HG02610 (cell line): Measurements from ENCODE around the gene GEMIN5.

Source experiments
- ATAC-seq: cut with Tn5 transposase; IDR thresholded peaks from one replicate; pipeline ENCODE4 v1.9.1; 2021; ENCODE audit warnings: mild to moderate bottlenecking, moderate library complexity; ENCODE audit not compliant: unreplicated experiment

Gene GEMIN5

DNA sequence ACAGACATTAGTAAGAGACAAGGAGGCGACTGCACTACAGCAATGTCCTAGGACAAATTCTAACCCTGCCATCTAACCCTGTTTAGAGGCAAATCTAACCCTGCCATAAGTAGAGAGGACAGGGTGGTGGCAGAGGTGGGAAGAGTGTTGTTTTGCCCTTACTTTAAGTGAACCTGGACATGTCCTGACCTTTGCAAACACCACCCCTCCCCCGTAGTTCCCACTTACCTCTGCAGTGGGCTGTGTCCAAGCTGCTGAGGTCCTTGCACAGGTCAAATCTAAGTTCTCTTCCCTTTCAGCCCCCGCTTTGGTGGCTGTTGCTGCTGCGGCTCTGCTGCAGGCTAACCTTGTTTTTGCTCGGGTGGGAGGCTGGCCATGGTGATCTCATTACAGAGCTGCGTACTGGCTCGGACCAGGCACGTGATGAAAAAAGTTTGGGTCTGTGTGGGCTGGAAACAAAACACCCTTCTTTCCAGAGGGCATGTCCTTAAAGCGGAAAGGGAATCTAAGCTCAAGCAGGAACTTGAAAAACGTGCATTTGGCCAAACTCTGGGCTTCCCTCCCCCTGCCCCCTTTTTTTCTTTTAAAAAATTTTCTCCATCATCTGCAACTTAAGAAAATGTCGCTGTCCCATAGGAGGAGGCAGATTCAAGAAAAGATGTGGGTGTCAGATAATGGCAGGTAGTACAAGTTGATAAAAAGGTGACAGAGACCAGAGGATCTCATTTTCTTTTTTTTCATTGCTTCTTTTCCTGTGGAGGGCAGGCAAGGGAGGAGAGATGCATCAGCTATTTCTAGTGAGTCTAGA is 87.6 kb downstream of the GEMIN5 start, which contains the start of gene FAXDC2:
TSS of gene FAXDC2 (minus strand) at position 349 of the 808 bp plus-strand sequence. CDS start 12,425 bp downstream, outside the sequence.
- ATAC-seq, result no peak

DNA sequence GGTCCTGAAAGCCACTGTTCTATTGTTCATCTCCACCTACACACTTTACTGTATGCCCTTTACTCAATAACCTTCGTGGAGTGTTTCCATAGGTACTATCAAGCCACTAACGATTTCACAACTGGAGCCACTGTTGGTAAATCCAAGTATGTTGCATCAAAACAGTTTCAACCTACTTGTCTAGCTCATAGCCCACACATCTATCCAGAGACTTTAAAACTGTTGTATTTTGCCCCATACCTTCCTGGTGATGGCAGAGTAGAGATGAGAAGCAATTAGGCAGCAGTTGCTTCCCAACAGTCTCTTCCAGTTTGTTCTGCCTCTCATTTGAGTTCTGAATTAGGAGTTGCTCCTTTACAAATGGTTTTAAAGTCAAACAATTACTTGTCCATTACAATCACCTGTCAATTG is 88.2 kb downstream of the GEMIN5 start:
- ATAC-seq, result no peak

DNA sequence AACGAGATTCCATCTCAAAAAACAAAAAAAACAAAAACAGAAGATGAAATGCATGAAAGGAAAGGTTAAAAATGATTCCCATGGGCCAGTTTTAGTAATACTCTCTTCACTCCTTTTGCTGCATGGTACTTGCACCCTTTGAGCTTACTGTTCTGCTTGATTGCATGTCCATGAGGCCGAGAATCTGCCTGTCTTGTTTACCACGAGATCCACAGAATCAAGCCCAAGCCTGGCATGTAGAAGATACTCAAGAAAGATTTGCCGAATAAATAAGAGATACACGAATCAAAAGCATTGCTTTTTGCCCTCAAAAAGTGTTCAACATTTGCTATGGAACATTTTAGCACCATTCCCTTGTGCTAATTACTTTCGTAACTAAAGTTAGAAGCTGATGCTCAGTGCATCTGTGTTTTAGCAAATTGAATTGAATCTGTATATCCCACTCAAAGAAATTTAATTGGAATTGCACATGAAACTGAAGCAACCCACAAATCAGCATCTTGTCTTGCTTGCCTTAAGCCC is 88.7 kb downstream of the GEMIN5 start:
- ATAC-seq, result no peak

DNA sequence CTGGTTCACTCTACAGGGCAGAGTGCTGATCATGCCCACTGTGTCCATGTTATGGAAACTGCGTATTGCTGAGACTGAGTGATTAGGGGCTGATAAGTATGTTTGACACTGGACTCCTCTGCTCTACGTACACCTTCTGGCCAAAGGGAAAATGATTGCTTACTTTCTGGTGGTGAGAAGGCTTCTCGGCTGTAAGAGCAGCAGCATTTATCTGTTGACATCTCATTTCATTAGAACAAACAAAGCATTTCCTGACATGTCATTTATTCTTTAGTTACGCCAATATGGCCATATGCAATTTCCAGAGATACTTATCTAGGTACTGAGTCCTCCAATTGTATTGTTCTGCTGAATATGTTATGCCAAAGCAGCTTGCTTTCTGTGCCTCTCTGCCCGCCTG is 93.2 kb downstream of the GEMIN5 start:
- ATAC-seq, result no peak

DNA sequence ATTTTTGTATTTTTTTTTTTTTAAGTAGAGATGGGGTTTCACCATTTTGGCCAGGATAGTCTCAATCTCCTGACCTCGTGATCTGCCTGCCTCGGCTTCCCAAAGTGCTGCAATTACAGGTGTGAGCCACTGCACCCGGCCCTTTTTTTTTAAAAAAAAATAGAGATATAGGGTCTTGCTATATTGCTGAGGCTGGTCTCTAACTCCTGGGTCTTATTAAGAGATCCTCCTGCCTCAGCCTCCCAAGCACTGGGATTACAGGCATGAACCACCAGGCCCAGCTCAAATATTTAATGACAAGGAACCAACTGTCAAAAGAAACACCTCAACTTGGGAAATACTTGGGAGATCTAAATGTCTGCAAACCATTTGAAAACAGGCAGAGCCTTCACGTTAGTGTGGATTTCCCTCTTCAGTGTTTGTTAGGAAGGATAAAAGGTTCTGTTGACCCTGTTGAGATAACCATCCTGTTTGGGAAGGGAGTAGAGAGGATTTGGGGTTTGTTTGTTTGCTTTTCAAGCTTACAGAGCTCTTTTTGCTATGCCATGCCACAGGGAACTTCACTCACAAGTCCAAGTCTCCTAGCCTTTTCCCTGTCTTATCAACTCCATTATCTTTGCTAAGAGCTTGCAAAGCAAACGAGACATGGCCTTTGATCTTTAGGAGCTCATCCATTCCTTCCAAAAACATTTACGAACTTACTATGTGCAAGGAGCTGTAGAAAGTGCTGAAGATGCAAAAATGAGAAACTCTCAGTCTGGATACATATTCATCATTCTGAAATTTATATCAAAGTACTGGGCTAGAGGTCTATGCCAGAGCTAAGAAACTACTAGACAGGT is 95.1 kb downstream of the GEMIN5 start:
- ATAC-seq, result no peak

DNA sequence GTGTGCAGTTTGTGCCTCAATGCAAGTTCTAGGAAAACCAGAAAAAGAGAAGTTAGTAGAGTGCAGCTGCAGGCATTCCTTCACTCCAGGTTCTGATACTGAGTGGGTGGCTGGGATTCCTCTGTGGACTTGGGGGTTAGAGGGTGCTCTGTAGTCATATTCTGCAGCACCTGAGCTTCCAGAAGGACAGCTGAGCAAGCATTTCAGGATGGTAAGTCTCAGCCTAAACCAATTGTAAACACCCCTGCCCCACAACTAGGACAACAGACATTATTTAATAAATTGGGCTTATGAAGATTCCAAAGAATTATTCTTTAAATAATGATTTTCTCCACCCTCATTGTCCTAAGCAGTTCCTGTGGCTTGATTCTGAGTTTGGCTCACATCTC is 96.7 kb downstream of the GEMIN5 start:
- ATAC-seq, result no peak

DNA sequence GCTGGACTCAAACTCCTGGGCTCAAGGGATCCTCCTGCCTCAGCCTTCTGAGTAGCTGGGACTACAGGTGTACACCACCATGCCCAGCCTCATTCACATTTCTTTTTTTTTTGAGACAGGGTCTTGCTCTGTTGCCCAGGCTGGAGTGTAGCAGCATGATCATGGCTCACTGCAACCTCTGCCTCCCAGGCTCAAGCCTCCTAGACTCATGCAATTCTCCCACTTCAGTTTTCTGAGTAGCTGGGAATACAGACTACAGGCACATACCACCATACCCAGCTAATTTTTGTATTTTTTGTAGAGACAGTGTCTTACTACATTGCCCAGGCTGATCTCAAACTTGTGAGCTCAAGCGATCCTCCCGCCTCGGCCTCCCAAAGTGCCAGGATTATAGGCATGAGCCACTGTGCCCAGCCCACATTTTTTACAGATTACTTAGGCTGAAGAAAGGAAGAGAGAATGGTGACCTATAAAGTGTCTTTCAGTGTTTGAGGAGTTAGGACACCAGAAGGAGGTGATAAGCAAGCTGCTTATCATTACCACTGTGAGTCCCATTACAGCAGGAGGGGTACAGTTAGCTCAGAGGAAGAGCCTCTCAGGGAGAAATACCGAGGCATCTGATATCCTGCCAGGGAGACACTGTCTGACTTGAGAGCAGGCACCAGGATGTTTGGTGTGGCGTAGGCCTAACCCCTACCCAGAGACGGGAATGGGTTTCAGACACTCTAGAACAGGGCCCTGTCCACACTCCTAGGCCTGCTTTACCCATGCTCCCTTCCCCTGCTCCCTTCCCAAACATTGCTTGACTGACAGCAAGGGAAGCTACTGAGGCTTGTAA is 97.4 kb downstream of the GEMIN5 start:
- ATAC-seq, result no peak
